Neutrophil (primary cell): ENCODE data around the gene CREBBP.

ENCODE experiments used
- H3K27ac ChIP-seq: fragments of 200-600 bp; sonication (generic); 2 replicates; pipeline ENCODE4 v1.5.1; 2016; ENCODE audit warnings: mild to moderate bottlenecking, moderate library complexity
- H3K27me3 ChIP-seq: fragments of 200-600 bp; sonication (generic); 2 replicates; pipeline ENCODE4 v1.6.0; 2016; ENCODE audit warnings: mild to moderate bottlenecking
- H3K36me3 ChIP-seq: fragments of 200-600 bp; sonication (generic); 2 replicates; pipeline ENCODE4 v1.5.1; 2017
- H3K4me1 ChIP-seq, 2 experiments: fragments of 200-600 bp in 1 of 2; sonication (generic) in 1 of 2; 1 replicate in 1 of 2; 2 replicates in 1 of 2; pipeline versions ENCODE4 v1.5.1 to v1.6.1; 2013 to 2016; ENCODE audit warnings: low read depth in 1 of 2, low read length in 1 of 2, mild to moderate bottlenecking in 1 of 2, moderate library complexity in 1 of 2; ENCODE audit not compliant: control insufficient read depth in 1 of 2, insufficient read depth in 1 of 2
- H3K4me3 ChIP-seq, 2 experiments: fragments of 200-600 bp in 1 of 2; sonication (generic) in 1 of 2; 1 replicate in 1 of 2; 2 replicates in 1 of 2; pipeline ENCODE4 v1.5.1; 2013 to 2016; ENCODE audit warnings: low read depth in 1 of 2, low read length in 1 of 2, mild to moderate bottlenecking in 1 of 2, moderate library complexity in 1 of 2
- H3K9me3 ChIP-seq: fragments of 200-600 bp; sonication (generic); 2 replicates; pipeline ENCODE4 v1.5.1; 2016
- TF ChIP-seq, protein P1 (sequence below): fragments of 200-600 bp; sonication (generic); IDR thresholded peaks from 2 replicates; pipeline ENCODE4 v1.5.1; 2016; ENCODE audit warnings: antibody characterized with exemption

Gene CREBBP

DNA sequence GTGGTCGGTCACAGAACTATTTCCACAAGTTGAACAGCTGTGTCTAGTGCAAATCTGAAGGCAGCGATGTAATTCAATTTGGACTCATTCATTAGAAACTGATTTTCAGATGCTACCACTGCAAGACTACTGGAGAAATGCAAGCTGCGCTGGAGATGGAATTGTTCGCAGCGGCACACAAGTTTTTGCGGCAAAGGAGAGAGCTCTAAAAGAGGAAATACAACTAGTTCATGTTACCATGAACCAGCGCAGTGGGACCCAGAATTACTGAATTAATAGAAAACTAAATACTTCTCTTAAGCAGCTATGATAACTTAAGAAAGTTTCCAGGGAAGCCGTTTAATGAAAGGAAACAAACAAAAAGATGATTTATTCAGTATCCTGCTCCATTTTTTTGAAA lies 1.9 kb downstream of the CREBBP start:
- H3K4me3 ChIP-seq: peak overlapping the region; percentile 91
- peaks cover 59 to 65% of the 10 kb centered on the region in 2 experiments for H3K4me1 ChIP-seq
- H3K36me3 ChIP-seq: peaks cover 23% of the 10 kb centered on the region
- peak overlapping the region; percentile 88 for H3K27ac ChIP-seq
- peaks cover 25% of the 10 kb centered on the region for H3K27me3 ChIP-seq
- H3K9me3 ChIP-seq: no peaks in the 10 kb centered on the region
- TF ChIP-seq, protein P1, sequence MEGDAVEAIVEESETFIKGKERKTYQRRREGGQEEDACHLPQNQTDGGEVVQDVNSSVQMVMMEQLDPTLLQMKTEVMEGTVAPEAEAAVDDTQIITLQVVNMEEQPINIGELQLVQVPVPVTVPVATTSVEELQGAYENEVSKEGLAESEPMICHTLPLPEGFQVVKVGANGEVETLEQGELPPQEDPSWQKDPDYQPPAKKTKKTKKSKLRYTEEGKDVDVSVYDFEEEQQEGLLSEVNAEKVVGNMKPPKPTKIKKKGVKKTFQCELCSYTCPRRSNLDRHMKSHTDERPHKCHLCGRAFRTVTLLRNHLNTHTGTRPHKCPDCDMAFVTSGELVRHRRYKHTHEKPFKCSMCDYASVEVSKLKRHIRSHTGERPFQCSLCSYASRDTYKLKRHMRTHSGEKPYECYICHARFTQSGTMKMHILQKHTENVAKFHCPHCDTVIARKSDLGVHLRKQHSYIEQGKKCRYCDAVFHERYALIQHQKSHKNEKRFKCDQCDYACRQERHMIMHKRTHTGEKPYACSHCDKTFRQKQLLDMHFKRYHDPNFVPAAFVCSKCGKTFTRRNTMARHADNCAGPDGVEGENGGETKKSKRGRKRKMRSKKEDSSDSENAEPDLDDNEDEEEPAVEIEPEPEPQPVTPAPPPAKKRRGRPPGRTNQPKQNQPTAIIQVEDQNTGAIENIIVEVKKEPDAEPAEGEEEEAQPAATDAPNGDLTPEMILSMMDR: no peak

DNA sequence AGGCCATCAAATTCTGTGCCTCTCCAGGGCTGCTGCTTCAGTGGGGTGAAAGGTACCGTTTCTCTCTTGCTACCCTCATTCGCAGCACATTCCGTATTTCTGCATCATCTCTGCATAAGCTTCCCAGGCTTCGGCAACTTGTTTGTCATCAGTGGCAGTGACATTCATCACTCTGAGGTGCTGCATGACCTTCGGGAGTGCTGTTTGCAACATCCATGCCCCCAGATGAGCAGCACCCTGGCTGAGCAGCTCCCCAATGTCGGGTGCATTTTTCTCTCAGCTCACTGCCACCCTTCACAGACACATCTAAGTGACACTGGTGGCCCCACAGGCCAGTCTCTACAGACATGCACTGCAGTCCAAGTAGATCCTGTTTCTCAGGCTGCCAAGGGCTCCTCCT lies 3.8 kb downstream of the CREBBP start:
- H3K27me3 ChIP-seq: peaks cover 7% of the 10 kb centered on the region
- TF ChIP-seq, protein P1: no peak
- peak overlapping the region; percentile 88 for H3K27ac ChIP-seq
- peaks cover 23% of the 10 kb centered on the region for H3K36me3 ChIP-seq
- H3K9me3 ChIP-seq: no peaks in the 10 kb centered on the region
- H3K4me1 ChIP-seq: peaks cover 77 to 82% of the 10 kb centered on the region in 2 experiments
- H3K4me3 ChIP-seq: peak overlapping the region in 1 of 2 experiments; percentile 91

GRCh38 chr16:3876160-3876559 lies 4.4 kb downstream of the CREBBP start:
- Histone ChIP-seq H3K27ac (peak overlapping the region; percentile 88), H3K4me3 (no peak overlapping the region), H3K27me3 (peaks cover 2% of the 10 kb centered on the region), H3K9me3 (no peaks in the 10 kb centered on the region), H3K36me3 (peaks cover 23% of the 10 kb centered on the region), H3K4me1 (peaks cover 79 to 83% of the 10 kb centered on the region in 2 experiments)
- TF ChIP-seq, protein P1: no peak

DNA sequence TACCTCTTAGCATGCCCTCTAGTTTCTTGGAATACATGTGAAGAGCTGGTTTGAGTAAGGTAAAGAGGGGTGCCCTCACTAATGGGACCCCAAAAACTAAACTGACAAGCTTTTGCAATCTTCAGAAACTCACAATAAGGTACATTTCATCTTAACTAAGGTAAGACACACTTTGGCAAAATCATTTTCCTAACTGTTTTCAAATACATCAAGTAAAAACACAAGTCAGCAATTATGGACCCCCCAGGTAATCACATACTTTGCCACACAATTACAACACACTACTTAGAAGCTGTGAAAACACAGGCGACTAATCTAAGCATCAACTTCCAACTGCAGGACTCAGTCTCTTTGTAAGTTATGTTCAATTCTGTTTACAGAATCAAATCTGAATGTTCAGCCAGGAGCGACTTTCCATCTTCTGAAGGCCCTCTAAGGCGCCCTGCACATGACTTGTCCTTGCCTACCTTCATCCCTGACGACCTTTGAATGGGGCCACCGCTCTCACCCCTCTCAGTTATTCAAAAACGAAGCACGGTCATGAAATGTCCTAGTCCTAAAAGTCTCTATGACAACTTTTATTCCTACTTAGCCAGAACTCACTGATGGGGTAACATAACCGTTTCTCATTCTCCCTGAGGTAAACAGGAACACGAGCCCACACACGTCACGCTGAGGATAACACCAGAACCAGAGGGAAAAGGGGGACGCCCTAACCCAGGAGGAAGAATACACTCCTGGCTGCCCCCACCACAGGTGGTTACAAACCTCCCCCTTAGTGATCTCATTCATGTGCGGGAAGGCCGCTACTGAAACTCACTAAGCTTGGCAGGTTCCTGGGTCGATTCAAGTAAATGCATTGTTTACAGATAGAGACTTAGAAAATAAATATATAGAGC lies 5.5 kb downstream of the CREBBP start:
- Histone ChIP-seq H3K36me3 (peaks cover 23% of the 10 kb centered on the region), H3K4me3 (no peak overlapping the region), H3K9me3 (no peaks in the 10 kb centered on the region), H3K4me1 (peaks cover 85 to 88% of the 10 kb centered on the region in 2 experiments), H3K27me3 (no peaks in the 10 kb centered on the region), H3K27ac (peak overlapping the region; percentile 32)
- TF ChIP-seq, protein P1: no peak

DNA sequence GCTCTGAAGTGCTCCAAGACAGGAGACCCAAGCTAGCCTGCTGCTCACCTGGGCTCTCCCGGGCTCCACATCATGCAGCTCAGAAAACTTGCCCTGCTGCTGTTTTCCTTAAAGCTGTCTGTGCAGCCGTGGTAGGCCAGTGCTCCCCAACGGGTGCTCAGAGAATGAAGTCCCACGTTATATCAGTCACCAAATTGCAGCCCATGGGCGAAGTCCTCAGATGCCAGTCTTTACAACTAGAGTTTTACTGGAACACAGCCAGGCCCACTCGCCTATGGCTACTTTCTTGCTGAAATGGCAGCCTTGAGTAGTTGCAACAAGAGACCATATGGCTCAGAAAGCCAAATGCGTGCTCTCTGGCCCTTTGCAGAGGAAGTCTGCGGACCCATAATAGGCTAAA lies 6.3 kb downstream of the CREBBP start:
- Histone ChIP-seq H3K27ac (peak overlapping the region; percentile 32), H3K36me3 (peaks cover 21% of the 10 kb centered on the region), H3K27me3 (no peaks in the 10 kb centered on the region), H3K4me3 (no peak overlapping the region), H3K4me1 (peaks cover 81 to 86% of the 10 kb centered on the region in 2 experiments), H3K9me3 (no peaks in the 10 kb centered on the region)
- TF ChIP-seq, protein P1: no peak
